ENCODE results near the gene NFASC. TPM values are rescaled to one million over a fixed set of nuclear protein-coding genes. Genes with fewer than 3 reads are reported as not detected.

Gene NFASC
- total and polyA plus RNA-seq, 8 donors: 1.1 to 54.2 (median 13.3) TPM

GRCh38 chr1:204878621-204879234, 8.1 kb downstream of the NFASC start:
- Histone ChIP-seq H3K4me1 (peaks cover 5 to 22% (median 12%) of the 10 kb centered on the region in 4 donors), H3K27ac (peak overlapping the region in 2 of 5 donors; percentile 7 to 68), H3K9me3 (no peaks in the 10 kb centered on the region), H3K27me3 (no peaks in the 10 kb centered on the region), H3K4me3 (no peak overlapping the region), H3K36me3 (no peaks in the 10 kb centered on the region)
- TF ChIP-seq EP300 (IDR thresholded peaks at IDR 0.05) (no peak), CTCF (IDR thresholded peaks at IDR 0.05) (no peak), POLR2AphosphoS5 (IDR thresholded peaks at IDR 0.05) (no peak), POLR2A (IDR thresholded peaks at IDR 0.05) (no peak)
- DNase-seq: no peak
- WGBS, 5 donors: 17 to 50% (median 49%) methylated on average over 5 of the region's 5 CpGs
- intact Hi-C loops (cut with DNase I; ENCODE audit: low total_unique reads): no loop called here

GRCh38 chr1:204879351-204879750, 8.7 kb downstream of the NFASC start:
- peak overlapping the region in 2 of 5 donors; percentile 7 to 68 for H3K27ac ChIP-seq
- WGBS, 5 donors: 48 to 73% (median 63%) methylated on average over 3 of the region's 3 CpGs
- intact Hi-C loops (cut with DNase I; ENCODE audit: low total_unique reads): no loop called here

GRCh38 chr1:204880906-204881305, 10.2 kb downstream of the NFASC start:
- Histone ChIP-seq H3K9me3 (no peaks in the 10 kb centered on the region), H3K4me1 (peaks cover 5 to 36% (median 18%) of the 10 kb centered on the region in 4 donors), H3K4me3 (no peak overlapping the region), H3K27ac (peak overlapping the region in 2 of 5 donors; percentile 14 to 68), H3K27me3 (no peaks in the 10 kb centered on the region), H3K36me3 (no peaks in the 10 kb centered on the region)
- DNase-seq: no peak
- WGBS, 5 donors: 91 to 97% (median 93%) methylated on average over 6 to 7 of the region's 7 CpGs
- intact Hi-C loops (cut with DNase I; ENCODE audit: low total_unique reads): no loop called here
- TF ChIP-seq POLR2AphosphoS5 (IDR thresholded peaks at IDR 0.05) (no peak), CTCF (IDR thresholded peaks at IDR 0.05) (no peak), POLR2A (IDR thresholded peaks at IDR 0.05) (no peak), EP300 (IDR thresholded peaks at IDR 0.05) (no peak)

More at GRCh38 chr1:204879351-204879750, 8.7 kb downstream of the NFASC start:
- Histone ChIP-seq H3K27me3 (no peaks in the 10 kb centered on the region), H3K36me3 (no peaks in the 10 kb centered on the region), H3K9me3 (no peaks in the 10 kb centered on the region), H3K4me1 (peaks cover 5 to 22% (median 12%) of the 10 kb centered on the region in 4 donors), H3K4me3 (no peak overlapping the region)
- peak in 1 of 2 donors; percentile 65 for DNase-seq
- TF ChIP-seq POLR2A (IDR thresholded peaks at IDR 0.05): no peak

GRCh38 chr1:204882479-204882878, 11.8 kb downstream of the NFASC start:
- peak in 1 of 2 donors; percentile 60 for DNase-seq
- Histone ChIP-seq H3K4me3 (no peak overlapping the region), H3K4me1 (peaks cover 5 to 40% (median 18%) of the 10 kb centered on the region in 4 donors), H3K27ac (peak overlapping the region in 2 of 5 donors; percentile 24 to 68), H3K36me3 (no peaks in the 10 kb centered on the region), H3K27me3 (no peaks in the 10 kb centered on the region), H3K9me3 (no peaks in the 10 kb centered on the region)
- 33 to 76% (median 47%) methylated on average over 3 of the region's 3 CpGs for WGBS, 5 donors
- intact Hi-C loops (cut with DNase I; ENCODE audit: low total_unique reads): no loop called here
- no peak for TF ChIP-seq EP300 (IDR thresholded peaks at IDR 0.05)
- TF ChIP-seq POLR2A (IDR thresholded peaks at IDR 0.05): no peak

- Histone ChIP-seq H3K4me1 (peaks cover 5 to 40% (median 22%) of the 10 kb centered on the region in 4 donors), H3K27ac (peak overlapping the region in 1 of 5 donors; percentile 66), H3K4me3 (no peak overlapping the region), H3K27me3 (no peaks in the 10 kb centered on the region), H3K36me3 (no peaks in the 10 kb centered on the region), H3K9me3 (no peaks in the 10 kb centered on the region)
- intact Hi-C loops (cut with DNase I; ENCODE audit: low total_unique reads): no loop called here
- no peak for TF ChIP-seq CTCF (IDR thresholded peaks at IDR 0.05)
- no peak for TF ChIP-seq EP300 (IDR thresholded peaks at IDR 0.05)
- TF ChIP-seq POLR2A (IDR thresholded peaks at IDR 0.05): no peak
- no peak for TF ChIP-seq POLR2AphosphoS5 (IDR thresholded peaks at IDR 0.05)
- DNase-seq: no peak
- WGBS, 5 donors: 71 to 87% (median 75%) methylated on average over 2 to 3 of the region's 3 CpGs
Measured at GRCh38 chr1:204883405-204883804, 12.7 kb downstream of the NFASC start.
